Measurements from ENCODE around the gene MYH11. TPM values are rescaled to one million over a fixed set of nuclear protein-coding genes. Genes with fewer than 3 reads are reported as not detected.
"Not testable (repeated sequence)": the region's sequence is repeated elsewhere in the genome, so short reads cannot be mapped to it uniquely, and the experiment has no call there.

The MYH11 gene
- polyA plus RNA-seq, 1 donor from 2014 or later, result not detected

GRCh38 chr16:15732416-15732815 is 124.4 kb downstream of the MYH11 start:
- H3K9me2 ChIP-seq (ENCODE audit: insufficient read depth, low read length), result no peaks in the 10 kb centered on the region
- H3K4me2 ChIP-seq (ENCODE audit: low read length), result no peak overlapping the region
- TF ChIP-seq POLR2AphosphoS5 (IDR thresholded peaks at IDR 0.05), result no peak
- TF ChIP-seq CTCF (IDR thresholded peaks at IDR 0.05; ENCODE audit: poor library complexity, severe bottlenecking), result no peak
- TF ChIP-seq TAF1 (IDR thresholded peaks at IDR 0.05; ENCODE audit: low read depth), result no peak
- no peak for TF ChIP-seq SMC3 (conservative IDR thresholded peaks at IDR 0.05; ENCODE audit: poor library complexity)
- TF ChIP-seq REST (IDR thresholded peaks at IDR 0.05; ENCODE audit: borderline replicate concordance), result no peak
- no peak for TF ChIP-seq EP300 (conservative IDR thresholded peaks at IDR 0.05; ENCODE audit: poor library complexity, severe bottlenecking)
- no peak for TF ChIP-seq EZH2 (IDR thresholded peaks at IDR 0.05; ENCODE audit: borderline replicate concordance, insufficient read depth, low read length, poor library complexity, severe bottlenecking)
- TF ChIP-seq MXI1 (conservative IDR thresholded peaks at IDR 0.05; ENCODE audit: poor library complexity, severe bottlenecking), result no peak

GRCh38 chr16:15729152-15729551 is 127.7 kb downstream of the MYH11 start:
- TF ChIP-seq POLR2AphosphoS5 (IDR thresholded peaks at IDR 0.05) (no peak), MXI1 (conservative IDR thresholded peaks at IDR 0.05; ENCODE audit: poor library complexity, severe bottlenecking) (no peak), TAF1 (IDR thresholded peaks at IDR 0.05; ENCODE audit: low read depth) (no peak)
- Histone ChIP-seq H3K79me2 (replicated peaks; ENCODE audit: insufficient read depth, low read length) (no peaks in the 10 kb centered on the region), H3K9me2 (ENCODE audit: insufficient read depth, low read length) (no peaks in the 10 kb centered on the region), H3K4me2 (ENCODE audit: low read length) (no peak overlapping the region), H3F3A (ENCODE audit: insufficient read depth, low read length, poor library complexity, severe bottlenecking) (no peaks in the 10 kb centered on the region), H3K9ac (ENCODE audit: low read length) (no peak overlapping the region), H4K20me1 (ENCODE audit: insufficient read depth) (no peaks in the 10 kb centered on the region), H3K9me3 (ENCODE audit: low read length) (no peaks in the 10 kb centered on the region), H3K27ac (ENCODE audit: low read length) (no peak overlapping the region), H3K36me3 (ENCODE audit: insufficient read depth, low read length) (peaks cover 3% of the 10 kb centered on the region), H3K4me3 (ENCODE audit: low read length) (no peak overlapping the region), H3K27me3 (ENCODE audit: insufficient read depth, low read depth, low read length) (no peaks in the 10 kb centered on the region), H2AFZ (ENCODE audit: low read depth, low read length) (no peak overlapping the region)

More at GRCh38 chr16:15732416-15732815, 124.4 kb downstream of the MYH11 start:
- Histone ChIP-seq H3K79me2 (replicated peaks; ENCODE audit: insufficient read depth, low read length) (no peaks in the 10 kb centered on the region), H3K27me3 (ENCODE audit: insufficient read depth, low read depth, low read length) (no peaks in the 10 kb centered on the region), H4K20me1 (ENCODE audit: insufficient read depth) (no peaks in the 10 kb centered on the region), H3K9me3 (ENCODE audit: low read length) (no peaks in the 10 kb centered on the region), H3K27ac (ENCODE audit: low read length) (no peak overlapping the region), H3K9ac (ENCODE audit: low read length) (no peak overlapping the region), H3K4me3 (ENCODE audit: low read length) (no peak overlapping the region), H3F3A (ENCODE audit: insufficient read depth, low read length, poor library complexity, severe bottlenecking) (no peaks in the 10 kb centered on the region), H2AFZ (ENCODE audit: low read depth, low read length) (no peak overlapping the region), H3K36me3 (ENCODE audit: insufficient read depth, low read length) (no peaks in the 10 kb centered on the region)

- not testable (repeated sequence) for H2AFZ ChIP-seq (ENCODE audit: low read depth, low read length); H3K9me2 ChIP-seq (ENCODE audit: insufficient read depth, low read length); H3K36me3 ChIP-seq (ENCODE audit: insufficient read depth, low read length); H3K9ac ChIP-seq (ENCODE audit: low read length); H4K20me1 ChIP-seq (ENCODE audit: insufficient read depth); H3K4me3 ChIP-seq (ENCODE audit: low read length); H3K79me2 ChIP-seq (replicated peaks; ENCODE audit: insufficient read depth, low read length); H3K9me3 ChIP-seq (ENCODE audit: low read length); H3K27ac ChIP-seq (ENCODE audit: low read length); H3F3A ChIP-seq (ENCODE audit: insufficient read depth, low read length, poor library complexity, severe bottlenecking); H3K27me3 ChIP-seq (ENCODE audit: insufficient read depth, low read depth, low read length); H3K4me2 ChIP-seq (ENCODE audit: low read length)
These were observed 129.1 kb downstream of the MYH11 start for GRCh38 chr16:15727697-15728096.

Measured in neural cell (in vitro differentiated cells).